GM18951 (cell line): ENCODE data around the gene SYT6.

ENCODE experiments used
- POLR2A ChIP-seq: IDR thresholded peaks from 4 replicates; pipeline ENCODE4 v1.6.1; 2011; ENCODE audit warnings: mild to moderate bottlenecking; ENCODE audit not compliant: insufficient read length, insufficient read depth; ENCODE audit errors: extremely low read depth
- in situ Hi-C: fragments of 300-500 bp; cut with MboI; formaldehyde crosslinking; loops from one replicate; pipeline ENCODE4 v1.12.0; 2022; ENCODE audit warnings: low sequenced_read_pairs, mixed read lengths, inconsistent platforms; ENCODE audit not compliant: unreplicated experiment

The SYT6 gene

GRCh38 chr1:114153261-114154145, at the start of gene SYT6:
TSS of gene SYT6 (minus strand) at chr1:114153869. CDS start at chr1:114153772, 97 bp downstream.
- no peak for TF ChIP-seq POLR2A
- in situ Hi-C loops: no loop called here

GRCh38 chr1:114201486-114201885, 47.8 kb upstream of the SYT6 start:
- TF ChIP-seq POLR2A: no peak
- in situ Hi-C loops: no loop called here

GRCh38 chr1:114199017-114199594, 45.4 kb upstream of the SYT6 start:
- no peak for TF ChIP-seq POLR2A
- in situ Hi-C loops: no loop called here

GRCh38 chr1:114196992-114197907, 43.6 kb upstream of the SYT6 start:
- in situ Hi-C loops: no loop called here
- no peak for TF ChIP-seq POLR2A

GRCh38 chr1:114195819-114196218, 42.1 kb upstream of the SYT6 start:
- in situ Hi-C loops: no loop called here
- no peak for TF ChIP-seq POLR2A

- in situ Hi-C loops: no loop called here
- no peak for TF ChIP-seq POLR2A
Observed at GRCh38 chr1:114192328-114192727, 38.7 kb upstream of the SYT6 start.

GRCh38 chr1:114189398-114189797, 35.7 kb upstream of the SYT6 start:
- in situ Hi-C loops: no loop called here
- TF ChIP-seq POLR2A: no peak

- in situ Hi-C loops: no loop called here
- no peak for TF ChIP-seq POLR2A
Observed at GRCh38 chr1:114181356-114181755, 27.7 kb upstream of the SYT6 start.

- in situ Hi-C loops: no loop called here
- TF ChIP-seq POLR2A: no peak
Observed at GRCh38 chr1:114180742-114181141, 27.1 kb upstream of the SYT6 start.

- in situ Hi-C loops: no loop called here
- no peak for TF ChIP-seq POLR2A
Observed at GRCh38 chr1:114178936-114179335, 25.3 kb upstream of the SYT6 start.

GRCh38 chr1:114177282-114177681, 23.6 kb upstream of the SYT6 start:
- in situ Hi-C loops: no loop called here

GRCh38 chr1:114176366-114176765, 22.7 kb upstream of the SYT6 start:
- TF ChIP-seq POLR2A: no peak
- in situ Hi-C loops: no loop called here

More at GRCh38 chr1:114177282-114177681, 23.6 kb upstream of the SYT6 start:
- no peak for TF ChIP-seq POLR2A

GRCh38 chr1:114173680-114174079, 20.0 kb upstream of the SYT6 start:
- no peak for TF ChIP-seq POLR2A
- in situ Hi-C loops: no loop called here
